T-helper 22 cell (primary cell): Measurements from ENCODE around the gene TERB2.
"Not testable (repeated sequence)": the region's sequence is repeated elsewhere in the genome, so short reads cannot be mapped to it uniquely, and the experiment has no call there.

Experiments used
- DNase-seq: peaks from one replicate; pipeline ENCODE4 v3.0.0-alpha.2; 2020; ENCODE audit warnings: low read depth

The TERB2 gene

GRCh38 chr15:45003731-45004410 is 47.4 kb downstream of the TERB2 start:
- not testable (repeated sequence) for DNase-seq

DNA sequence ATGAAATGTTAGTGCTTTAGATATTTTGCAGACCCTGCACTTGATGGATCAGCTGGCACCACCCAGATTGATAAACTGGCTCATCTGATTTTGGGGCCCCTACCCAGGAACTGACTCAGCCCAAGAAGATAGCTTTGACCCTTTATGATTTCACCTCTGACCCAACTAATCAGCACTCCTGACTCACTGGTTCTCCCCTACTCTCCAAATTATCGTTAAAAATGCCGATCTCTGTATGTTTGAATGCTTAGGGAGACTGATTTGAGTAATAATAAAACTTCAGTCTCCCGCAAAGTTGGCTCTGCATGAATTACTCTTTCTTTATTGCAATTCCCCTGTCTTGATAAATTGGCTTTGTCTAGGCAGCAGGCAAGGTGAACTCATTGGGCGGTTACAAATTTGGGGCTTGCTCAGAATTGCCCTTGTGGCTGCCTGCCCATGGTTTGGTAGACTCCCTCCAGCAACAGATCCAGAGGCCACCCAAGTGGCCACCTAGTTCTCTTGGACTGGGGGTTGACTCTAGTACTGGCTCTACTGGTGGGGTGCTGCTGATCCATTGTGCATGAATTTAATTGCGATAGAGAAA is 48.2 kb downstream of the TERB2 start:
- not testable (repeated sequence) for DNase-seq

DNA sequence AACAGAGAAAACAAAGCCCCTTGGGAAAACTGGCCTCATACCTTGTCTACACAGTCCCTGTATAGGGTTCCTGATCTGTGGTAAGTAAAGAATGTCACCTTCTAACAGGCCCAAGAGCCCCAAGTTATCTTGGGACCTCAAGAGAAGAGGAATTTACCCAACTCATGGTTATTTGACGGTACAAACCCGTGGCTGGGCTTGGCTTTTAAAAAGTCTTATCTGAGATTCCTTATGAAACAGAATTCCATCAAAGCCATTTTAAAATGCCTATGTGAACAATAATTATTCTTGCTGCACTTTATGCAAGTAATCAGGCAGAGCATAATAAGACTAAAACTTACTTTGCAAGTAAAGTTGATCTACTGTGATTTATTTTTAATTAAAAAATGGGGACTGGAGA is 52.6 kb downstream of the TERB2 start:
- DNase-seq: no peak

GRCh38 chr15:45015114-45015513 is 58.6 kb downstream of the TERB2 start:
- DNase-seq: not testable (repeated sequence)

DNA sequence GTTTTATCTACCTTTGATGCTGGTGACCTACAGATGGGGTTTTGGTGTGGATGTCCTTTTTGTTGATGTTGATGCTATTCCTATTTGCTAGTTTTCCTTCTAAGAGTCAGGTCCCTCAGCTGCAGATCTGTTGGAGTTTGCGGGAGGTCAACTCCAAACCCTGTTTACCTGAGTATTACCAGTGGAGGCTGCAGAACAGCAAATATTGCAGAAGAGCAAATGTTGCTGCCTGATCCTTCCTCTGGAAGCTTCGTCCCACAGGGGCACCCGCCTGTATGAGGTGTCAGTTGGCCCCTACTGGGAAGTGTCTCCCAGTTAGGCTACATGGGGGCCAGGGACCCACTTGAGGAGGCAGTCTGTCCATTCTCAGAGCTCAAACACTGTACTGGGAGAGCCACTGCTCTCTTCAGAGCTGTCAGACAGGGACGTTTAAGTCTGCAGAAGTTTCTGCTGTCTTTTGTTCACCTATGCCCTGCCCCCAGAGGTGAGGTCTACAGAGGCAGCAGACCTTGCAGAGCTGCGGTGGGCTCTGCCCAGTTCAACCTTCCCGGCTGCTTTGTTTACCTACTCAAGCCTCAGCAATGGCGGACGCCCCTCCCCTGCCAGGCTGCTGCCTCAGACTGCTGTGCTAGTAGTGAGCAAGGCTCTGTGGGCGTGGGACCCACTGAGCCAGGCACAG is 63.9 kb downstream of the TERB2 start:
- not testable (repeated sequence) for DNase-seq

- DNase-seq: not testable (repeated sequence)
Measured at GRCh38 chr15:45020901-45021259, 64.4 kb downstream of the TERB2 start.

GRCh38 chr15:45021348-45021747 is 64.9 kb downstream of the TERB2 start:
- no peak for DNase-seq

DNA sequence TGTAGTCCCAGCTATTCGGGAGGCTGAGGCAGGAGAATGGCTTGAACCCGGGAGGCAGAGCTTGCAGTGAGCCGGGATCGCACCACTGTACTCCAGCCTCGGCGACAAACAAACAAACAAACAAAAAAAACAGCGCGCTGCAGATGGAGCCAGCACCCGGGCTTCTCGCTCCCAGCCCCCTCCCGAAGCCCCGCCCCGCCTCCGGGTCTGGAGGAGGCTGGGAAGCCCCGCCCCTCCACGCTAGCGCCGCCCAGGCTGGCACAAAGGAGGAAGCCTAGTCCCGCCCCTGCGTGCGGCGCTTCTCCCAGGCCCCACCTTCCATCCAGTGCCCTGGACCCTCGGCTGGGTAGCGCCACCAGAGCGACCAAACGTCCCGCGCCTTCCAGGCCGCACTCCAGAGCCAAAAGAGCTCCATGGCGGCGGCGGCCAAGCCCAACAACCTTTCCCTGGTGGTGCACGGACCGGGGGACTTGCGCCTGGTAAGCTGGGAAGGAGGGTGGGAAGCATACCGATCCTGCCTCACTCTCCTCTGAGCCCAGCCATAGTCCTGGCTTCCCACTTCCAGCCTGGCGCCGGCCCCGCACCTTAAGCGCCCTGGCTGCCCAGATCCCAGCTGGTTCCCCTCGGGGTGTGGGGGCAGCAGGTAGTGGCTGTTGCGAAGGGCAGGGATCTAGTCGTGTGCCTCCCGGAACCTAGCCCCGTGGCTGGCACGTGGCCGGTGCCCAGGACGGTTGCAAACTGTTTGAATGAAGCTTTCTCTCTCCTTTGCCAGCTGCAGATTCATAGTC is 66.6 kb downstream of the TERB2 start, which contains the start of gene SORD:
Gene SORD (plus strand): TSS at position 325 of the 788 bp plus-strand sequence. CDS start 89 bp downstream, at position 414.
- peak; percentile 78 for DNase-seq

GRCh38 chr15:45023659-45024225 is 67.3 kb downstream of the TERB2 start:
- DNase-seq: no peak

DNA sequence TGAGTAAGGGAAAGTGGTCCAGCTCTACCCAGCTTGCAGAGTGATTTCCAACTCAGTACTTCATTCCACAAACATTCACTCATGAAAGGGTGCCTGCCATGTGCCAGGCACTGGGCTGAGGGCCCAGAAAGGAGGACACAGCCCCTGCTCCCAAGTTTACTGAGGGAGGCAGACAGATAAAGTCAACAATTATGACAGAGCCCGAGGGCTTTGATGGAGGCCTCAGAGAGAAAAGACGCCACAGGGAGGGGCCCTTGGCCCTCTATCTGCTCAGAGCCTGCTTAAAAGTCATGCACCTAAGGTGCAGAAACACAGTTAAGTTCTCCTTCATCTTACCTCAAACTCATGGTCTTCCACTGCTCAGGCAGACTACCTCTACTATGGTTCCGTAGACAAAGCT is 68.2 kb downstream of the TERB2 start:
- DNase-seq: not testable (repeated sequence)

DNA sequence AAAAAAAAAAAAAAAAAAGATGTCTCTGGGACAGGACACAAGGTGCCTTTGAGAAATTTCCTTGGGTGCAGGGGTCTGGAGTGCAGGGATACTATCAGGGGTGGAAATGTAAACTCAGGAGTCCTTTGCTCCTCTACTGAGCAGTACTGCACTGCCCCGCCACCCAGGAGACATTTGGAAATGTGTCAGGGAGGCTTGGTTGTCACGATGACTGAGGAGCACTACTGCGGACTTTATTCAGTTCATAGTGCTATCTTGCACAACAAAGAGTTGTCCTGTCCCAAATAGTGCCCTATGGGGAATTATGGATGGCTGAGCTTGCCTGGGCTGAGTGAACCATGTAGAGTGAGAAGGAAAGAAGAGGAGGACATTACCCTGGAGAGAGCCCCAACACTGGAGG is 69.1 kb downstream of the TERB2 start:
- DNase-seq: not testable (repeated sequence)

DNA sequence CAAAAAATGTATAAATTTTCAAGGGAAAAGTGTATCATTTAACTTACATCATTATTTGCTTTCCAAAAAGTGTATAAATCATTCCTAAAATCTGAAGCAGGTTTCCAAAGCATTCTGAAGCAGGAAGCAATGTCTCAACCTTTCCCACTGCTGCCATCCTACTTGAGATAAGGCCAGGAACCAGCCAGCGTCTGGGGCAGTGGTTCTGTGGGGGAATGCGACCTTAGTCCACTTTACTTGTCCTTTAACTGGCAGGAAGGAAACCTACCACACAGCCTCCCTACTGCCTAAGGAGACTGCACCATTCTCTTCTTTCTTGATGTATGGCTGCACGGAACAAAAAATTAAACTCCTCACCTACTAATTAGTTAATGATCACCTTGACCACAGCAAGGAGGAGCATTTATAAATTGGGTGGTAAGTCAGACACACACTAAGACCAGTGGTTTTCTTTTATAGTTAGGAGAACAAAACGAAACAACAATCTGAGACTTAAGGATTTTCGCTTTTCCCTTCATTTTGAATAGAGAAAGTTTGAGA is 70.2 kb downstream of the TERB2 start:
- DNase-seq: no peak

DNA sequence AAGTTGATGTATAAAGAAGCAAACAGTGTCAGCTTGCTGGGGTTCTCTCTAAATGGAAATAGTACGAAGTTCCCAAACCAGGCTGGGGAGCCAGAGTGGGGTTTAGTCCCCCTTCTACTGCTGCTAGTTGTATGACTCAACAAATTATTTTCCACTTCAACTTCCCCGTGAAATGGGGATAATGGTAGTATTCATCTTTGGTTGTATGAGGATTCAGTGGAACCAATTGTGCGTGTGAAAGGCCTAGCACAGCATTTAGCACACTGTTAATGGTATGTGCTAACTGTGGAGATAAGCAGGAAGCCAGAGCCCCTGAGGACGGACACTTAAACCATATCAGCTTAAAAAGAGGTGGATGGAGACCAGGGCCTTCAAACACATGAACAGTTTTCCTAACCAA is 70.7 kb downstream of the TERB2 start:
- DNase-seq: no peak
